T-helper 2 cell (primary cell): Measurements from ENCODE around the gene CYP3A7.
"Not testable (repeated sequence)": the region's sequence is repeated elsewhere in the genome, so short reads cannot be mapped to it uniquely, and the experiment has no call there.

ENCODE experiments used
- DNase-seq, 5 experiments: peaks; one replicate each; pipeline versions ENCODE4 v3.0.0 to v3.0.0-alpha.2; 2012 to 2022

Gene CYP3A7

DNA sequence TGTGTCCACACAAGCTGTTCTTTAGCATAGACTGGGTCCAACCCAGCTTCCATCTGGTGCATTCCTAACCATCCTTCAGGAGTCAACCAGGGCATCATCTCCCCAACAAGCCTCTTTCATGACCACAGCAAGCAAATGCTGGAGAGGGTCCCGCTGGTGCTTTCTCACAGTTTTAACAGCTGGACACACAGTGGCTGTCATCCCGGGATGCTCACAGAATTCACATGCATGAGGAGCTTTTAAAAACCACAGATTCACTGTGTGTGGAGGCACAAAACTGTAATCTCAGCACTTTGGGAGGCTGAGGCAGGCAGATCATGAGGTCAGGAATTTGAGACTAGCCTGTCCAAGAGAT, 6.4 kb upstream of the CYP3A7 start:
- DNase-seq, result no peak

- no peak for DNase-seq
These were observed 5.8 kb upstream of the CYP3A7 start for GRCh38 chr7:99740573-99741440.

DNA sequence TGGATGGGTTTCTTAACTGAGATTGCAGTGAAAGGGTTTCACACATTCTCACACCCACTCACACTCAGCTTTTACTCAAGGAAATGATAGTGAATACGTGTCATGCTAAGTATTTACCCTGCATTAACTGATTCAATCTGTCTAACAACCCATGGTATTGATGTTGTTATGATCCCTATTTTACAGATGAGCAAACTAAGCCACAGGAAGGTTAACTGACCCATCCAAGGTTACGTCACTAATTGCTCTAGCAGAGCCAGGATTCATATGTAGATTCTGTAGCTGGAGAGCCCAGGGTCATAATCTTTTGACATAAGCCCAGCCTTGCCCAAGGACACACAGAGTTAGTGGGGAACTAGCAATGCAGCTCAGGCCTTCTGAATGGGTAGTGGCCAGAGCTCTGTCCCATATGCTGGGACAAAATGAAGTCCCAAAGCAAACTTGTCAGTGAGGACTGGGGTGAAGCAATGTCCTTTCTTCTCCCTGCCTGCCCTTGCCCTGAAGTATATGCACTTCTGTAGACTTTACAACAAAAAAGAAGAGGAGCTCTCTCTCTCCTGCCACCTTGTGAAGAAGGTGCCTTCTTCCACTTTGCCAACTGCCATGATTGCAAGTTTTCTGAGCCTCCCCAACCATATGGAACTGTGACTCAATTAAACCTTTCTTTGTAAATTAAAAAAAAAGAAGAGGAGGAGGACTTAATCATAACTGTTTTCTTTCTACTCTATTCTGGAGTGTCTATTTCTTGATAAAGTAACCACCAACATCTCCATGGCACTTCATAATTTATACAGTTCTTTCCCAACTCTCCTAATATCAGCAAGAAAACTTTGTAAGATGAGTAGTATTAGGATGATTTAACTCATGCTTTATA, 4.9 kb upstream of the CYP3A7 start:
- no peak for DNase-seq

DNA sequence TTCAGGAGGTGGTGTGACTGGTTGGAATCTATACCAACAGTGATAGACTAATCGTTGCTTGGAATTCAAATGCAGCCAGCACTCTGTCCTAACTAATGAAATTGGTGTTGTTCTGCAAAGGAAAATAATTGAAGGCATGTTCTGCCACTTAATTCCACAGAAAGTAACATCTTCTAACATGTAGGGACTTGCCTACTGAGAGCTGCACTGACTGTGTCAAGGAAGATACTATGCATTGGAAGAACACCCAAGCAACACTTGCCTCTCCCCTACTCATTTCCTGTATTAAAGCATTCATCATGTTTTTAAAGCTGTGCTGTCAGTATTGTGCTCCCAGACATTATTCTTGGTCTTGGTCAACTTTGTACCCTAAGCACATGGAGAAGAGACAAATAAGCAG, 2.7 kb upstream of the CYP3A7 start:
- peak in 1 of 5 experiments; percentile 19 for DNase-seq

DNA sequence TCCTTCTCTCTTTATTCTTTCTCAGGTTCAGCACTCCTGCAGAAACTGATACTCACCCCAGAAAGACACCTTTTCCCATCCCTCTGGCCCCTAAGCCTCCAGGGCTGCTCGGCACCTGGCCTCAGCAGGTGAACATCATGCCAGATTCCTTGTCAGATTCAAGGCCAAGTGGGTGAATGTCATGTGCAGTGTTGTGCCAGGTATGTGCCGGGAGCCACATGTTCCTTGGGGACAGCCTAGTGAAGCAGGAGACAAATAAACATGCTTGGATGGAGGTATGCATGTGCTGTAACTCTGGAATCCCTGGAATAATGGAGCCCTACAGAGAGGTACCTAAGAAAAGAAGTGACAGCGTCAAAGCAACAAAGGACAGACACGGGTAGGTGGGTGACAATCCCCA, 1.7 kb upstream of the CYP3A7 start:
- not testable (repeated sequence) for DNase-seq

DNA sequence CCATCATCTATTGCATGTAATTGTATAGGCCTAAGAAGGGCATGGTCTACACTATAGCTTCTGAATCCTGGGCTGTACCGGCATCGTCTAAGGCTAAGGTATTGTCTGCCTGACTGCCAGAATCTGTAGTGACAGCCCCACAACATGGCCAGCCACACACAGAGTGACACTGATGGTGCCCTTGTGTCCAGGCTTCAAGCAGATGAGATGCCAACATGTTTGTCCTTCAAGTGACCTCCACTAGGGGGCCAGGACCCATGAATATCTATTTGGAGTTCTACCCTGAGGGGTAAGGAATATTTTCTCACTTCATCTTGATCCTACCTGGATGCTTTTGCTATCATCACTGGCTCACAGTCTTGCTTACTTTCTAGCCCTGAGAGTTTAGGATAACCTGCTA, 1.5 kb downstream of the CYP3A7 start:
- no peak for DNase-seq

- no peak for DNase-seq
These were observed 2.0 kb downstream of the CYP3A7 start for GRCh38 chr7:99733003-99733402.

- DNase-seq, result no peak
These were observed 3.2 kb downstream of the CYP3A7 start for GRCh38 chr7:99731638-99732374.

DNA sequence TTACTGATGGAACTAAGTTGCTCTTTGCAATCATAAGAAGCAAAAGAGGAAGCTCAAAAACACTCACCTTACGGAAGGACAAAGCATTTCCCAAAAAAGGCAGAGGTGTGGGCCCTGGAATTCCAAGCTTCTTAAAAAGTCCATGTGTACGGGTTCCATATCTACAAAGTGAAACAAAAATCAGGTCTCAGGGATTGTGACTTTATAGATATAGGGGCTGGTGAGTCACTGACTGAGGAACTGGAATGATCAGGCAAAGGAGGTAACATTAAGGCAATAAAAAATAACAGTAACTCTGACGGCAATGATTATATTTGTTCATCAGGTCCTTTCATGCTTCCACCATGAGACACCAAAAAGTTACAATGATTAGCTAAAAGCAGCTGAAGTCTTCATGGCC, 4.0 kb downstream of the CYP3A7 start:
- DNase-seq, result no peak

GRCh38 chr7:99730238-99730810, 4.7 kb downstream of the CYP3A7 start:
- DNase-seq, result no peak

GRCh38 chr7:99729486-99730237, 5.3 kb downstream of the CYP3A7 start:
- no peak for DNase-seq

GRCh38 chr7:99728615-99729014, 6.4 kb downstream of the CYP3A7 start:
- no peak for DNase-seq

- DNase-seq, result not testable (repeated sequence)
These were observed 11.8 kb downstream of the CYP3A7 start for GRCh38 chr7:99723201-99723600.

GRCh38 chr7:99720800-99721595, 14.0 kb downstream of the CYP3A7 start:
- DNase-seq, result no peak

DNA sequence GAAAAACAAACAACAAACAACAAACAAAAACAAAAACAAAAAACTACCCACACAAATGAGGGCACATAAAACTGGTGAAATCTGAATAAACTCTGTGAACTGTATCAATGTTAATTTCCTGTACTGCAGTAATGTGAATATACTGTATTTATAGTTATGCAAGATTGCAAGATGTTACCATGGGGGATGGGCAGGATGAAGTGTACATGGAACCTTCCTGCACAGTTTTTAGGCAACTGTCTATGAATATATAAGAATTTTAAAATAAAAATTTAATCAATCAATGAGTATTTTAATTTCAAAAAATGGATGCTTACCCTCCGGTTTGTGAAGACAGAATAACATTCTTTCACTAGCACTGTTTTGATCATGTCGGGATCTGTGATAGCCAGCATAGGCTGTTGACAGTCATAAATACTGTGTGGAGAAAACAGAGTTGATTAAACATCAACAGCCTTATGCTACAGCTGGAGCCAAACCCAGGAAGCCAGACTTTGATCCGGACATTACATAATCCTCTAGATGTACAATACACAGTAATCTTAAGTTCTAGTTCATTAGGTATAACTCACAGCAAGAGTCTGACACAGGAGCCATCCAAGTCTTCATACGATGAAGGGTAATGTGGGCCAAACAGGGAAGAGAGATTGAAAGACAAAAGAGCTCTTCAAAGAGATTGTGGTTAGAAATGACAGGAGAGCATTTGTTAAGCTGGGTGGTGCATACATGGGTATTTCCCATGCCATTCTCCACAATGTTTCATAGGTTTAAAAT, 14.8 kb downstream of the CYP3A7 start:
- no peak for DNase-seq

- no peak for DNase-seq
These were observed 20.9 kb downstream of the CYP3A7 start for GRCh38 chr7:99713995-99714570.

GRCh38 chr7:99709838-99710578, 25.0 kb downstream of the CYP3A7 start:
- DNase-seq, result no peak

DNA sequence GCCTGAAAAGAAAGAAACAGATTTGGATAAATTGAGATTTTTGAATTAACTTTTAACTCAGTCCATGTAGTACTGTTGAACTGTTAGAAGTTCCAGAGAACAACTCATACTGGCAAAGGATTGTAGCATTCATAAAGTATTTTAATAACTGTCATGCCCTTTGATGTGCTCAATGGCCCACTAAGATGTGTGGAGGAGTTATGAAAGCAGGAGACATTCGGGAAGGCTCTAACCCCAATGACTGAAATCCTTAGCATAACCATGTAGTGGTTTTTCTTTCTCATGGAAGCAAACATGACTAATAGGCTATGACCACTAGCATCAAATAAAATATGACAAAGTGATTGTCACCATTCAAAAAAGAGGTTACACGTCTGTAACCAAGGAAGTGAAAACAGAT, 25.7 kb downstream of the CYP3A7 start:
- DNase-seq, result no peak

DNA sequence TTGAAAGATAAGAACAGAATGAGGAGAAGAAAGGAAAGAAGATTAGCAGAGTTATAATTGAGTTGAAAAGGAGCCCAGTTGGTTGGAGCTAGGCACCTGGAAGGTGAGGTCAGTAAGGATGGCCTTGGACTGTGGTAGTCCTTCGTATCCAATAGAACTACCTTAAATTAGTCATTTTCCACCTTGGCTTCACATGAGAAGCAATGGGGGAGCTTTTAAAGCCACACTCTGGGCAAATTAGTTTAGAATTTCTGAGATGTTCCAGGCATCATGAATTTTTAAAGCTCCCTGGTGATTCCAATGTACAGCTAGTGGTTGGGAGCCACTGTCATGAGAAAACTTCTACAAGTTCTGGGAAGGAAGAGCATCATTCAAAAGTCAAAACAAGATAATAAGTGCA, 27.9 kb downstream of the CYP3A7 start:
- no peak for DNase-seq
